GM10266 (cell line): ENCODE measurements around the gene IL17C.

ENCODE experiments used
- DNase-seq: peaks from one replicate; pipeline ENCODE4 v3.0.0; 2012; ENCODE audit errors: extremely low spot score
- CTCF ChIP-seq: IDR thresholded peaks from 2 replicates; pipeline ENCODE4 v1.5.1; 2012; ENCODE audit warnings: mild to moderate bottlenecking, low read depth; ENCODE audit not compliant: control insufficient read depth, insufficient read depth; ENCODE audit errors: missing control alignments

Gene IL17C

GRCh38 chr16:88678224-88678979, 40.0 kb downstream of the IL17C start:
- no peak for DNase-seq
- no peak for TF ChIP-seq CTCF

GRCh38 chr16:88680554-88681083, 42.2 kb downstream of the IL17C start:
- no peak for TF ChIP-seq CTCF
- no peak for DNase-seq

- DNase-seq, result no peak
- peak; percentile 59 for TF ChIP-seq CTCF
These were observed 42.8 kb downstream of the IL17C start for GRCh38 chr16:88681084-88681680.

DNA sequence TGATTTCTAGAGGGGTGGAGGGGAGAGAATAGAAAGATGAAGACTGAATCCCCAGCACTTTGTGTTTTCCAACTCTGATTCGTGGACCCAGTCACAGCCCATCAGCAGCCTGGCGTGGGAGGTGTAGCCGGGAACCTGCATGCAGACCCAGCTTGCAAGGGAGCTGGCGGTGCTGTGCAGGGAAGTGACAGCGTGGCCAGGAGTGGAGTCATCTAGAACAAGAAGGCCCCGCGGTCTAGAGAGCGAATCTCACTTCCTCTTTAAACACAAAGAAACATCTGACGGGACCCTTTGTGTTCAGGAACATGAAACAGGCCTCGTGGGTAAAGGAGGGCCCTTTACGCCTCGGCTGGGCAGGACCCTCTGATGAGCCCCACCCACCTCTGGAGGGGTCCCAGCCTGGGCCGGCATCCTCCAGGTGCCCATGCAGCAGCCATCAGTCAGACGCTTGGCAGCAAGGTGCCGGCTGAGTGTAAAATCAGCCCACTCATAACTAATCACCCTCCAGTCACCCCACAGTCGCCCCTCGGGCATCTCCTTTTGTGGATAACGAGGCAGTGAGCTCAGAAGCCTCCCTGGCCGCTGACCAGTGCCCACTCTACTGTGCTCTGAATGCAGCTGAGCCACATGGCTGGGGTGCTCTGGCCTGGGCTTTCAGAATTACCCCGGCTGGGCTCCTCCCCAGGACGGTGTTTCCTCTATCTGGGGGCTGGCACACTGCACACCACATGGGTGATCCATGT, 43.5 kb downstream of the IL17C start:
- peak; percentile 93 for DNase-seq

GRCh38 chr16:88684569-88685155, 46.3 kb downstream of the IL17C start:
- TF ChIP-seq CTCF, result no peak
- no peak for DNase-seq

More for the DNA sequence above, 43.5 kb downstream of the IL17C start:
- TF ChIP-seq CTCF, result no peak

DNA sequence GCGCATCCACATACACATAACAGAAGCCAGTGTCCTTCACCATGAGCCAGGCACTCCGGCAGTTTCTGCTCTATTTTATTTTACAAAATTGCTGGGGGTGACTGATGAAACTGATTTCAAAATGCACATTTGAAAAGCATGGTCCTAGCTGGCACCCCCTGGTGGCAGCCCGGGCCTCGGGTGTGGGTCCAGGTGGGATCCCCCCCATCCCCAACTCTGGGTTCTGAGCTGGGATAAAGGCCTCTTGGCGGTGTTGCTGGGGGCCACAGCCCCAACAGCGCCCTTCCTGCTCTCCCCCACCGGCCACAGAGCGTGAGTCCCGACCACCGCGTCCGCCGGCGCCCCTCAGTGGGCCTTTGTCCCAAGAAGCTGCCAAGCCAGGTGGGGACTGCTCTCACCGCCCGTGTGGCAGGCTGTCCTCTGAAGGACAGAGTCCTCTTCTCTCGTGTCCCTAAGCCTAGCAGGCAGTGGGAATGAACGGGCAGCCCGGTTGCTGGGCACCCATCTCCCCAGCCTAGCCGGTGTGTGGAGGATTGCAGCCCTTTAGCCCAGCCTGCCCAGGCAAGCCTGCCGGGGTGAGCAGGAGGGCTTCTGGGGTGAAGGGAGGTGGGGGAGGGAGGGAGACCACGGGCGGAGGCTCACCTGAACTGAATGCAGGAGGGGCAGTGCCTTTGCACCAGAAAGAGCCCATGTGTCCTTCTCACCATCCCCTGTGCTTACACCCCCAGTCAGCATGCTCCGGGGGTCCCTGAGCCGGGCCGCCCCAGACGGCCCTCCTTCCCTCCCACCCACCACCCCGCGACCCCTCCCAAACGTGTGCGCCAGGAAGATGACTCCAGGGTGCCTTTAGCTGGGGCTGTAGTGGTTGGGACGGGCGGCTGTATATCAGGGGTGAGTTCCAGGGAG, 47.0 kb downstream of the IL17C start:
- no peak for DNase-seq
- peak; percentile 50 for TF ChIP-seq CTCF
